Common myeloid progenitor, CD34-positive (primary cell): ENCODE measurements around the gene COL27A1.
"Not testable (repeated sequence)": the region's sequence is repeated elsewhere in the genome, so short reads cannot be mapped to it uniquely, and the experiment has no call there.

Source experiments
- CTCF ChIA-PET: fragments of 350-600 bp; sonication (Branson Sonifier 250); formaldehyde crosslinking; loops from one replicate; lab custom pipeline; 2021; ENCODE audit warnings: antibody characterized with exemption; lab: Charles Lee
- POLR2A ChIA-PET: fragments of 350-600 bp; sonication (Branson Sonifier 250); formaldehyde crosslinking; loops from one replicate; lab custom pipeline; 2021; ENCODE audit warnings: antibody characterized with exemption; lab: Charles Lee
- DNase-seq, 3 donors: peaks; one replicate each; pipeline versions ENCODE4 v3.0.0 to v3.0.0-alpha.2; 2013
- H3K27ac ChIP-seq, 2 experiments: 1 replicate in 1 of 2; 2 replicates in 1 of 2; pipeline ENCODE4 v1.7.0; 2013; ENCODE audit warnings: inconsistent platforms in 2 of 2, low read length in 2 of 2, mild to moderate bottlenecking in 2 of 2, low read depth in 1 of 2, moderate library complexity in 1 of 2; ENCODE audit not compliant: severe bottlenecking in 2 of 2, insufficient read depth in 1 of 2, poor library complexity in 1 of 2
- H3K27me3 ChIP-seq, 5 experiments: replicated peaks in 2 of 5; 1 replicate in 3 of 5; 2 replicates in 2 of 5; pipeline versions ENCODE4 v1.6.1 to v1.7.0; 2013; ENCODE audit warnings: low read length in 4 of 5, mild to moderate bottlenecking in 2 of 5, moderate library complexity in 2 of 5, inconsistent platforms in 1 of 5; ENCODE audit not compliant: insufficient read depth in 5 of 5, control insufficient read depth in 4 of 5
- H3K36me3 ChIP-seq, 4 experiments: 1 replicate in 2 of 4; 2 replicates in 2 of 4; pipeline versions ENCODE4 v1.6.1 to v1.7.0; 2013; ENCODE audit warnings: low read length in 3 of 4, control low read depth in 1 of 4, mild to moderate bottlenecking in 1 of 4; ENCODE audit not compliant: control insufficient read depth in 4 of 4, insufficient read depth in 4 of 4
- H3K4me1 ChIP-seq, 4 experiments: 1 replicate in 3 of 4; 2 replicates in 1 of 4; pipeline versions ENCODE4 v1.6.1 to v1.7.1; 2013; ENCODE audit warnings: low read length in 3 of 4, mild to moderate bottlenecking in 3 of 4, control low read depth in 1 of 4, inconsistent platforms in 1 of 4, moderate library complexity in 1 of 4; ENCODE audit not compliant: control insufficient read depth in 4 of 4, insufficient read depth in 4 of 4; ENCODE audit errors: control extremely low read depth in 1 of 4
- H3K4me3 ChIP-seq, 7 experiments: 1 replicate in 4 of 7; 2 replicates in 3 of 7; pipeline versions ENCODE4 v1.5.1 to v1.7.0; 2013; ENCODE audit warnings: mild to moderate bottlenecking in 7 of 7, low read length in 6 of 7, moderate library complexity in 6 of 7, inconsistent platforms in 2 of 7, low read depth in 2 of 7, control low read depth in 1 of 7; ENCODE audit not compliant: insufficient read depth in 4 of 7, control insufficient read depth in 1 of 7; ENCODE audit errors: extremely low read depth in 1 of 7
- H3K9me3 ChIP-seq, 5 experiments: 1 replicate in 4 of 5; 2 replicates in 1 of 5; pipeline versions ENCODE4 v1.6.1 to v1.7.1; 2013; ENCODE audit warnings: low read length in 4 of 5, mild to moderate bottlenecking in 2 of 5, inconsistent platforms in 1 of 5, low read depth in 1 of 5, moderate library complexity in 1 of 5; ENCODE audit not compliant: control insufficient read depth in 4 of 5, insufficient read depth in 2 of 5; ENCODE audit errors: control extremely low read depth in 1 of 5
- WGBS: methylation state at CpG from one replicate; pipeline ENCODE4 v1.1.5; 2013; ENCODE audit not compliant: insufficient coverage; 5-methylcytosine and 5-hydroxymethylcytosine counted together

The COL27A1 gene

GRCh38 chr9:114315723-114316363 lies 160.5 kb downstream of the COL27A1 start:
- H3K27me3 ChIP-seq: no peaks in the 10 kb centered on the region
- WGBS: 93% methylated on average over 7 of the region's 8 CpGs
- H3K9me3 ChIP-seq: peaks cover 0 to 3% (median 0%) of the 10 kb centered on the region in 5 experiments
- ChIA-PET POLR2A (no interaction called here), CTCF (interaction anchor here (1.5 kb wide), 1 partner anchor 18 kb away, joined by 3 read pairs; no protein-coding TSS in a partner anchor)
- H3K4me1 ChIP-seq: no peaks in the 10 kb centered on the region
- H3K4me3 ChIP-seq: no peak overlapping the region
- DNase-seq: no peak
- no peak overlapping the region for H3K27ac ChIP-seq
- H3K36me3 ChIP-seq: no peaks in the 10 kb centered on the region

- 100% methylated on average over 4 of the region's 10 CpGs for WGBS
- no peak for DNase-seq
- peaks cover 0 to 3% (median 0%) of the 10 kb centered on the region in 5 experiments for H3K9me3 ChIP-seq
- POLR2A ChIA-PET: no interaction called here
- H3K4me1 ChIP-seq: no peaks in the 10 kb centered on the region
- CTCF ChIA-PET: interaction anchor here (1.5 kb wide), 1 partner anchor 19 kb away, joined by 3 read pairs; no protein-coding TSS in a partner anchor
- H3K36me3 ChIP-seq: no peaks in the 10 kb centered on the region
- H3K27ac ChIP-seq: no peak overlapping the region
- no peak overlapping the region for H3K4me3 ChIP-seq
- H3K27me3 ChIP-seq: no peaks in the 10 kb centered on the region
Observed at GRCh38 chr9:114316605-114317230, 161.4 kb downstream of the COL27A1 start.

- Histone ChIP-seq H3K4me1 (no peaks in the 10 kb centered on the region), H3K9me3 (peaks cover 0 to 3% (median 0%) of the 10 kb centered on the region in 5 experiments), H3K27ac (no peak overlapping the region), H3K36me3 (no peaks in the 10 kb centered on the region), H3K27me3 (no peaks in the 10 kb centered on the region), H3K4me3 (no peak overlapping the region)
- ChIA-PET POLR2A (no interaction called here), CTCF (no interaction called here)
- 96% methylated on average over 5 of the region's 8 CpGs for WGBS
- peak in 1 of 3 donors; percentile 29 for DNase-seq
Observed at GRCh38 chr9:114317665-114318357, 162.5 kb downstream of the COL27A1 start.

- no peak for DNase-seq
- 95% methylated on average over 8 of the region's 8 CpGs for WGBS
- H3K27ac ChIP-seq: no peak overlapping the region
Observed at GRCh38 chr9:114318416-114318815, 163.1 kb downstream of the COL27A1 start.

GRCh38 chr9:114319147-114319546 lies 163.8 kb downstream of the COL27A1 start:
- ChIA-PET CTCF (interaction anchor here (0.8 kb wide), 1 partner anchor 211 kb away, joined by 3 read pairs; no protein-coding TSS in a partner anchor), POLR2A (no interaction called here)
- WGBS: 92% methylated on average over 2 of the region's 3 CpGs

More at GRCh38 chr9:114318416-114318815, 163.1 kb downstream of the COL27A1 start:
- peaks cover 0 to 3% (median 0%) of the 10 kb centered on the region in 5 experiments for H3K9me3 ChIP-seq
- no peaks in the 10 kb centered on the region for H3K27me3 ChIP-seq
- no peak overlapping the region for H3K4me3 ChIP-seq
- H3K36me3 ChIP-seq: no peaks in the 10 kb centered on the region
- ChIA-PET POLR2A (no interaction called here), CTCF (interaction anchor here (0.8 kb wide), 1 partner anchor 211 kb away, joined by 3 read pairs; no protein-coding TSS in a partner anchor)
- H3K4me1 ChIP-seq: no peaks in the 10 kb centered on the region

GRCh38 chr9:114320710-114321109 lies 165.4 kb downstream of the COL27A1 start:
- not testable (repeated sequence) for H3K27ac ChIP-seq, H3K36me3 ChIP-seq, H3K9me3 ChIP-seq, H3K4me3 ChIP-seq, H3K27me3 ChIP-seq, DNase-seq, H3K4me1 ChIP-seq
- POLR2A ChIA-PET: interaction anchor here (0.6 kb wide), 1 partner anchor 104 kb away, joined by 3 read pairs; no protein-coding TSS in a partner anchor
- 100% methylated on average over 5 of the region's 7 CpGs for WGBS
- CTCF ChIA-PET: interaction anchor here (0.6 kb wide), 1 partner anchor 65 kb away, joined by 3 read pairs; no protein-coding TSS in a partner anchor

More at GRCh38 chr9:114319147-114319546, 163.8 kb downstream of the COL27A1 start:
- no peak overlapping the region for H3K4me3 ChIP-seq
- H3K27me3 ChIP-seq: no peaks in the 10 kb centered on the region
- no peaks in the 10 kb centered on the region for H3K36me3 ChIP-seq
- H3K4me1 ChIP-seq: no peaks in the 10 kb centered on the region
- DNase-seq: no peak
- H3K27ac ChIP-seq: no peak overlapping the region
- H3K9me3 ChIP-seq: peaks cover 0 to 3% (median 0%) of the 10 kb centered on the region in 5 experiments
